H9 (cell line): ENCODE data around the gene LDHD. TPM values are rescaled to one million over a fixed set of nuclear protein-coding genes. Genes with fewer than 3 reads are reported as not detected.

ENCODE experiments used
- DNase-seq: peaks from one replicate; pipeline ENCODE4 v3.0.0-alpha.2; 2017
- H2AFZ ChIP-seq: one replicate; pipeline ENCODE4 v1.6.1; 2013; ENCODE audit warnings: mild to moderate bottlenecking, low read length, control low read depth, moderate library complexity
- H2AK5ac ChIP-seq: 2 replicates; pipeline ENCODE4 v1.6.1; 2013; ENCODE audit warnings: low read length, control low read depth, mixed read lengths; ENCODE audit not compliant: insufficient read length
- H2BK120ac ChIP-seq: one replicate; pipeline ENCODE4 v1.6.1; 2013; ENCODE audit warnings: low read depth, mild to moderate bottlenecking, low read length, control low read depth, inconsistent platforms; ENCODE audit not compliant: poor library complexity, severe bottlenecking
- H2BK12ac ChIP-seq: 2 replicates; pipeline ENCODE4 v1.6.1; 2013; ENCODE audit warnings: low read length, control low read depth, mixed read lengths, low read depth; ENCODE audit not compliant: insufficient read length
- H2BK15ac ChIP-seq: 2 replicates; pipeline ENCODE4 v1.6.1; 2013; ENCODE audit warnings: low read depth, low read length, control low read depth
- H2BK20ac ChIP-seq: one replicate; pipeline ENCODE4 v1.6.1; 2013; ENCODE audit warnings: low read depth, mild to moderate bottlenecking, low read length, control low read depth, inconsistent platforms; ENCODE audit not compliant: poor library complexity, severe bottlenecking
- H2BK5ac ChIP-seq: 2 replicates; pipeline ENCODE4 v1.6.1; 2013; ENCODE audit warnings: low read length, control low read depth, mixed read lengths; ENCODE audit not compliant: insufficient read length
- H3K14ac ChIP-seq: 2 replicates; pipeline ENCODE4 v1.6.1; 2013; ENCODE audit warnings: low read length, control low read depth; ENCODE audit not compliant: insufficient read depth
- H3K18ac ChIP-seq: 2 replicates; pipeline ENCODE4 v1.6.1; 2013; ENCODE audit warnings: low read depth, mild to moderate bottlenecking, mixed read lengths, low read length, control low read depth; ENCODE audit not compliant: insufficient read length
- H3K23ac ChIP-seq: 2 replicates; pipeline ENCODE4 v1.6.1; 2013; ENCODE audit warnings: low read length, control low read depth, mixed read lengths, low read depth; ENCODE audit not compliant: insufficient read length
- H3K23me2 ChIP-seq: 2 replicates; pipeline ENCODE4 v1.6.1; 2013; ENCODE audit warnings: low read depth, mild to moderate bottlenecking, mixed read lengths, low read length, control low read depth; ENCODE audit not compliant: insufficient read length, poor library complexity, severe bottlenecking
- H3K27ac ChIP-seq: 2 replicates; pipeline ENCODE4 v1.5.1; 2013; ENCODE audit warnings: low read length, control low read depth, mixed read lengths, low read depth; ENCODE audit not compliant: insufficient read length
- H3K27me3 ChIP-seq: 2 replicates; pipeline ENCODE4 v1.6.1; 2013; ENCODE audit warnings: low read length, control low read depth, inconsistent platforms; ENCODE audit not compliant: insufficient read depth
- H3K4ac ChIP-seq: 2 replicates; pipeline ENCODE4 v1.6.1; 2013; ENCODE audit warnings: low read depth, mild to moderate bottlenecking, control low read depth, inconsistent platforms, low read length, moderate library complexity
- H3K4me1 ChIP-seq: 2 replicates; pipeline ENCODE4 v1.6.1; 2013; ENCODE audit warnings: low read length, control low read depth, inconsistent platforms; ENCODE audit not compliant: insufficient read depth
- H3K4me2 ChIP-seq: 2 replicates; pipeline ENCODE4 v1.6.1; 2013; ENCODE audit warnings: low read length, control low read depth, mixed read lengths; ENCODE audit not compliant: insufficient read length, insufficient read depth
- H3K56ac ChIP-seq: 2 replicates; pipeline ENCODE4 v1.6.1; 2013; ENCODE audit warnings: low read depth, mild to moderate bottlenecking, mixed read lengths, low read length, control low read depth; ENCODE audit not compliant: insufficient read length
- H3K79me1 ChIP-seq: 2 replicates; pipeline ENCODE4 v1.6.1; 2013; ENCODE audit warnings: low read depth, mild to moderate bottlenecking, moderate library complexity, low read length, control low read depth, inconsistent platforms; ENCODE audit not compliant: insufficient read depth, poor library complexity, severe bottlenecking
- H3K79me2 ChIP-seq: 2 replicates; pipeline ENCODE4 v1.6.1; 2013; ENCODE audit warnings: low read length, control low read depth, inconsistent platforms; ENCODE audit not compliant: insufficient read depth
- H3K9ac ChIP-seq: 2 replicates; pipeline ENCODE4 v1.6.1; 2013; ENCODE audit warnings: low read length, control low read depth, mixed read lengths; ENCODE audit not compliant: insufficient read length; ENCODE audit errors: extremely low read depth
- H3K9me3 ChIP-seq: one replicate; pipeline ENCODE4 v1.6.1; 2013; ENCODE audit warnings: low read depth, low read length, inconsistent platforms; ENCODE audit not compliant: control insufficient read depth
- H3T11ph ChIP-seq: one replicate; pipeline ENCODE4 v1.6.1; 2013; ENCODE audit warnings: mild to moderate bottlenecking, low read length, control low read depth, inconsistent platforms
- H4K20me1 ChIP-seq: one replicate; pipeline ENCODE4 v1.6.1; 2013; ENCODE audit not compliant: control insufficient read depth, insufficient read length, insufficient read depth
- H4K5ac ChIP-seq: 2 replicates; pipeline ENCODE4 v1.6.1; 2013; ENCODE audit warnings: low read depth, mild to moderate bottlenecking, mixed read lengths, low read length, control low read depth; ENCODE audit not compliant: insufficient read length
- H4K8ac ChIP-seq: replicated peaks from 2 replicates; pipeline ENCODE4 v1.6.1; 2013; ENCODE audit warnings: low read length, control low read depth, mixed read lengths, low read depth; ENCODE audit not compliant: insufficient read length
- H4K91ac ChIP-seq: 2 replicates; pipeline ENCODE4 v1.6.1; 2013; ENCODE audit warnings: low read depth, mild to moderate bottlenecking, moderate library complexity, mixed read lengths, low read length, control low read depth; ENCODE audit not compliant: insufficient read length
- H3K27ac Mint-ChIP-seq, 3 experiments: 2 replicates in 2 of 3; 3 replicates in 1 of 3; pipeline ENCODE4 v1.8.0; 2020 to 2021; ENCODE audit warnings: mixed read lengths in 3 of 3, mild to moderate bottlenecking in 1 of 3, moderate library complexity in 1 of 3
- H3K27me3 Mint-ChIP-seq: 2 replicates; pipeline ENCODE4 v1.8.0; 2021; ENCODE audit warnings: low read depth, mild to moderate bottlenecking, moderate library complexity, mixed read lengths
- H3K36me3 Mint-ChIP-seq, 3 experiments: 2 replicates in 2 of 3; 3 replicates in 1 of 3; pipeline ENCODE4 v1.8.0; 2020 to 2021; ENCODE audit warnings: low read depth in 3 of 3, mixed read lengths in 3 of 3; ENCODE audit not compliant: insufficient read depth in 1 of 3
- H3K4me1 Mint-ChIP-seq, 2 experiments: 2 replicates each; pipeline ENCODE4 v1.8.0; 2020; ENCODE audit warnings: mixed read lengths in 2 of 2
- H3K4me3 Mint-ChIP-seq, 2 experiments: 2 replicates in 1 of 2; 3 replicates in 1 of 2; pipeline ENCODE4 v1.8.0; 2020 to 2021; ENCODE audit warnings: mild to moderate bottlenecking in 2 of 2, mixed read lengths in 2 of 2, moderate library complexity in 1 of 2
- H3K9me3 Mint-ChIP-seq, 2 experiments: 2 replicates in 1 of 2; 3 replicates in 1 of 2; pipeline ENCODE4 v1.8.0; 2020; ENCODE audit warnings: mild to moderate bottlenecking in 2 of 2, mixed read lengths in 2 of 2, moderate library complexity in 1 of 2
- CTCF ChIP-seq: fragments of 200-600 bp; sonication (generic); conservative IDR thresholded peaks from 3 replicates; pipeline ENCODE4 v1.8.0; 2021; ENCODE audit warnings: antibody characterized with exemption, mild to moderate bottlenecking
- WGBS: extraction: QIAGEN DNeasy Blood & Tissue Kit; methylation state at CpG from one replicate; pipeline ENCODE4 v1.1.7; 2013; ENCODE audit warnings: missing lambda C conversion rate, low lambda C conversion rate, mixed read lengths; ENCODE audit not compliant: insufficient read length; ENCODE audit errors: extremely low coverage; 5-methylcytosine and 5-hydroxymethylcytosine counted together
- total RNA-seq: library from RNA; stranded (reverse); gene quantifications from 2 replicates; pipeline ENCODE4 v1.2.1, GENCODE V29; 2021

LDHD gene
- total RNA-seq, 1 experiment from 2014 or later: 14.7 TPM

- Histone ChIP-seq H2AK5ac (no peak overlapping the region), H2BK12ac (no peak overlapping the region), H3K56ac (no peak overlapping the region), H2BK5ac (no peak overlapping the region), H3K23me2 (no peaks in the 10 kb centered on the region), H2AFZ (no peak overlapping the region), H3K4me2 (no peak overlapping the region), H3T11ph (no peak overlapping the region), H3K9ac (no peak overlapping the region), H3K27ac (no peak overlapping the region), H3K27me3 (no peaks in the 10 kb centered on the region), H4K5ac (no peak overlapping the region), H3K79me1 (no peaks in the 10 kb centered on the region), H3K4ac (no peak overlapping the region), H2BK120ac (no peak overlapping the region), H4K91ac (no peak overlapping the region), H3K9me3 (no peaks in the 10 kb centered on the region), H3K4me1 (peaks cover 3% of the 10 kb centered on the region; the same call in 1 of the 2 replicates), H3K14ac (no peak overlapping the region; the same call in 1 of the 2 replicates), H3K18ac (no peak overlapping the region), H2BK15ac (no peak overlapping the region), H2BK20ac (no peak overlapping the region), H4K20me1 (no peaks in the 10 kb centered on the region), H3K23ac (no peak overlapping the region), H3K79me2 (peaks cover 13% of the 10 kb centered on the region; the same call in 1 of the 2 replicates), H4K8ac (no peak overlapping the region)
- Mint-ChIP-seq H3K4me3 (no peak overlapping the region), H3K27ac (no peak overlapping the region), H3K4me1 (peaks cover 42 to 52% of the 10 kb centered on the region in 2 experiments), H3K36me3 (peaks cover 6 to 13% (median 10%) of the 10 kb centered on the region in 3 experiments), H3K9me3 (peaks cover 2 to 3% of the 10 kb centered on the region in 2 experiments; a peak in 1 of 5 replicates), H3K27me3 (no peaks in the 10 kb centered on the region)
- TF ChIP-seq CTCF: no peak
- no CpG with 5 or more reads among the region's 12 CpGs for WGBS
- DNase-seq: no peak
Measured at GRCh38 chr16:75074920-75075687, 41.5 kb downstream of the LDHD start.
